Measurements from ENCODE around the gene OLIG3. TPM values are rescaled to one million over a fixed set of nuclear protein-coding genes. Genes with fewer than 3 reads are reported as not detected.

Gene OLIG3
- total RNA-seq, 1 experiment from 2014 or later = not detected

DNA sequence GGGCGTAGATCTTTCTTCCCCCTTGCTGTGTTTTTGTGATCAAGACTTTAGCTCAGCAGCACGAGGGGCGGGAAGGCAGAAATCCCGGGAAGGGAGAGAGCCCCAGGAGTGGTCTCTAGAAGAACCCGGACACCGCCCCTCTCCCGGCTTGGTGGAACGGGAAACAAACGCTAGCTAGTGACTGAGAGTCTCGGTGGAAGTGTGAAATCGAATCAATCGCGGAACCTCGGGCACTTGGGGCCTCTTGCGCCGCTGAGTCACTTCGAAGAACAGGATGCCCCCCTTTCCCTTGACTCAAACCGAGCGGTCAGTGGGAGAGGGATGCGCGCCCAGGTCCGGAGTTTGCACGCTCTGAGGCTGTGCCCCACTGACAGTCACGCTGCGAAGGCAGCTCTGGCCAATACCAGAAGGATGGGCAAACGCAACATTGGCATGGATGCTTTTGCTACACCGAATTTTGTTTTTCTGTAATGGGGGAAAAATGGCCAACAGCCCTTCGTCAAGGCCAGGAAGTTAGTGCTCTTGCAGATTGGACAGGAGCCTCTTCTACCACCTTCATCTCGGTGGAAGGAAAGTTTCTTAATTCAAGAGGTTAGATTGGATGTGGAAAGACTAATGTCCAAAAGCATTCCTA is 1.6 kb upstream of the OLIG3 start:
- Histone ChIP-seq H3K4me1 (ENCODE audit: insufficient read depth, low read length) (no peaks in the 10 kb centered on the region), H3K9me3 (ENCODE audit: low read length) (no peaks in the 10 kb centered on the region), H3F3A (ENCODE audit: low read length, unreplicated experiment) (no peaks in the 10 kb centered on the region), H3K4me2 (ENCODE audit: low read length) (no peak overlapping the region), H3K9me2 (replicated peaks; ENCODE audit: low read length) (no peaks in the 10 kb centered on the region), H4K20me1 (ENCODE audit: low read length) (no peaks in the 10 kb centered on the region), H3K27ac (ENCODE audit: low read length) (no peak overlapping the region), H3K79me2 (ENCODE audit: low read length) (no peaks in the 10 kb centered on the region), H3K27me3 (ENCODE audit: low read length) (peaks cover 55% of the 10 kb centered on the region), H3K4me3 (ENCODE audit: low read length) (no peak overlapping the region), H2AFZ (ENCODE audit: low read length) (no peak overlapping the region), H3K9ac (ENCODE audit: low read length) (no peak overlapping the region), H3K36me3 (ENCODE audit: low read depth, low read length) (no peaks in the 10 kb centered on the region)
- ChIA-PET CTCF (no interaction called here), POLR2A (ENCODE audit: unreplicated experiment) (no interaction called here)
- BruUV-seq (replicated peaks) = no TSS peak
- intact Hi-C loops (cut with micrococcal nuclease) = no loop called here
- no peak for DNase-seq
- TF ChIP-seq, protein P1, sequence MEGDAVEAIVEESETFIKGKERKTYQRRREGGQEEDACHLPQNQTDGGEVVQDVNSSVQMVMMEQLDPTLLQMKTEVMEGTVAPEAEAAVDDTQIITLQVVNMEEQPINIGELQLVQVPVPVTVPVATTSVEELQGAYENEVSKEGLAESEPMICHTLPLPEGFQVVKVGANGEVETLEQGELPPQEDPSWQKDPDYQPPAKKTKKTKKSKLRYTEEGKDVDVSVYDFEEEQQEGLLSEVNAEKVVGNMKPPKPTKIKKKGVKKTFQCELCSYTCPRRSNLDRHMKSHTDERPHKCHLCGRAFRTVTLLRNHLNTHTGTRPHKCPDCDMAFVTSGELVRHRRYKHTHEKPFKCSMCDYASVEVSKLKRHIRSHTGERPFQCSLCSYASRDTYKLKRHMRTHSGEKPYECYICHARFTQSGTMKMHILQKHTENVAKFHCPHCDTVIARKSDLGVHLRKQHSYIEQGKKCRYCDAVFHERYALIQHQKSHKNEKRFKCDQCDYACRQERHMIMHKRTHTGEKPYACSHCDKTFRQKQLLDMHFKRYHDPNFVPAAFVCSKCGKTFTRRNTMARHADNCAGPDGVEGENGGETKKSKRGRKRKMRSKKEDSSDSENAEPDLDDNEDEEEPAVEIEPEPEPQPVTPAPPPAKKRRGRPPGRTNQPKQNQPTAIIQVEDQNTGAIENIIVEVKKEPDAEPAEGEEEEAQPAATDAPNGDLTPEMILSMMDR (conservative IDR thresholded peaks at IDR 0.05; ENCODE audit: low read depth, low read length) = no peak
- TF ChIP-seq EZH2phosphoT487 (IDR thresholded peaks at IDR 0.05; ENCODE audit: borderline replicate concordance, low read length) (no peak), EZH2 (IDR thresholded peaks at IDR 0.05; ENCODE audit: low read length, unreplicated experiment) (no peak)
- no peak for ATAC-seq

DNA sequence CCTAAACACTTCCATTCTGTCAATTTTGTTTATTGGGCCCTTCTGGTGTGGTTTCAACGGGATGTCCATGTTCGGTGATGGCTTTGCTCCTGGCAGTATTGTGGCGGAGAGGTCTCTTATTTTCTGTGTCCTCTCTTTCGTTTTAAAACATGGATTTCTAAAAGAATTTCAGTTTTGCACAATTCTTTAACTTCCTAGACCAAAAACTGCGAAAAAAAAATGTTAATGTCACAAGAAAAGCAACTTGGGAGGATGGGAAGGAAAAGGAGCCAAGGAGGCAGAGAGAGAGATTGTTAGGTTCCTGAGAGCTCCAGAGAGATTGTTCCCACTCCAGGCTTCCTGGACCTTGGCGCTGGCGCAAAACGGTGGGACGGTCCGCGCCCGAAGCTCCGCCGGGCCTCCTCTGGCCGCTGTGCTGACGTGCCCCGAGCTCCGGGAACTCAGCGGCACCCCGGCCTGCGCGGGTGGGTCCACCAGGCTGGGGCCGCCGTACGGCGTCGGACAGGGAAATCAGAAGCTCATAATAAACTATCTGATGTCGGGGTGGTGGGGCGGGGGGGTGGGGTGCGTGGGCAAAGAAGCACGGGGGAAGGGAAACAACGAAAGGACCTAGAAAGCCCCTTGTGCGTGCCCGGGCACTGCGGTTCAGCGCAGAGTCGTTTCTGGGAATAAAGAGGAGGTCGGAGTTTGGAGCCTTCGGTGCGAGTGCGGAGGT is 951 bp upstream of the OLIG3 start:
- Histone ChIP-seq H3K9me3 (ENCODE audit: low read length) (no peaks in the 10 kb centered on the region), H3K36me3 (ENCODE audit: low read depth, low read length) (no peaks in the 10 kb centered on the region), H4K20me1 (ENCODE audit: low read length) (no peaks in the 10 kb centered on the region), H3F3A (ENCODE audit: low read length, unreplicated experiment) (no peaks in the 10 kb centered on the region), H3K9me2 (replicated peaks; ENCODE audit: low read length) (no peaks in the 10 kb centered on the region), H3K9ac (ENCODE audit: low read length) (no peak overlapping the region), H2AFZ (ENCODE audit: low read length) (no peak overlapping the region), H3K4me3 (ENCODE audit: low read length) (no peak overlapping the region), H3K27ac (ENCODE audit: low read length) (no peak overlapping the region), H3K4me2 (ENCODE audit: low read length) (no peak overlapping the region), H3K4me1 (ENCODE audit: insufficient read depth, low read length) (no peaks in the 10 kb centered on the region), H3K79me2 (ENCODE audit: low read length) (no peaks in the 10 kb centered on the region), H3K27me3 (ENCODE audit: low read length) (peaks cover 54% of the 10 kb centered on the region)
- POLR2A ChIA-PET (ENCODE audit: unreplicated experiment) = no interaction called here
- TF ChIP-seq, protein P1 (conservative IDR thresholded peaks at IDR 0.05; ENCODE audit: low read depth, low read length) = no peak
- CTCF ChIA-PET = no interaction called here
- DNase-seq (no peak), ATAC-seq (no peak)
- intact Hi-C loops (cut with micrococcal nuclease) = no loop called here
- no TSS peak for BruUV-seq (replicated peaks)
